Loucy (cell line): ENCODE data around the gene EXTL1.

ENCODE experiments used
- H2AFZ ChIP-seq: fragments of 200-600 bp; sonication (generic); 2 replicates; pipeline ENCODE4 v1.6.0; 2016; ENCODE audit warnings: antibody characterized with exemption, mild to moderate bottlenecking, low read length, moderate library complexity
- H3F3A ChIP-seq: fragments of 200-600 bp; 2 replicates; pipeline ENCODE4 v1.6.0; 2016; ENCODE audit warnings: antibody characterized with exemption, low read depth, mild to moderate bottlenecking
- H3K27me3 ChIP-seq: fragments of 200-600 bp; sonication (generic); 2 replicates; pipeline ENCODE4 v1.6.1; 2014; ENCODE audit warnings: low read length, mild to moderate bottlenecking; ENCODE audit not compliant: insufficient read depth, poor library complexity, severe bottlenecking
- H3K36me3 ChIP-seq: fragments of 200-600 bp; sonication (generic); 2 replicates; pipeline ENCODE4 v1.6.1; 2016; ENCODE audit warnings: low read length; ENCODE audit not compliant: insufficient read depth
- H3K4me1 ChIP-seq: fragments of 200-600 bp; sonication (generic); 2 replicates; pipeline ENCODE4 v1.5.1; 2014; ENCODE audit warnings: low read length, mild to moderate bottlenecking; ENCODE audit not compliant: insufficient read depth, poor library complexity, severe bottlenecking
- H3K4me2 ChIP-seq: fragments of 200-600 bp; sonication (generic); 2 replicates; pipeline ENCODE4 v1.6.0; 2014; ENCODE audit warnings: antibody characterized with exemption, low read length, low read depth, mild to moderate bottlenecking; ENCODE audit not compliant: poor library complexity, severe bottlenecking
- H3K4me3 ChIP-seq: fragments of 200-600 bp; sonication (generic); 2 replicates; pipeline ENCODE4 v1.5.1; 2014; ENCODE audit warnings: low read length, mild to moderate bottlenecking, mixed read lengths; ENCODE audit not compliant: poor library complexity, severe bottlenecking
- H3K79me2 ChIP-seq: fragments of 200-600 bp; sonication (generic); 2 replicates; pipeline ENCODE4 v1.6.1; 2014; ENCODE audit warnings: low read length; ENCODE audit not compliant: insufficient read depth
- H3K9ac ChIP-seq: fragments of 200-600 bp; sonication (generic); 2 replicates; pipeline ENCODE4 v1.6.0; 2014; ENCODE audit warnings: mild to moderate bottlenecking, low read depth, low read length, moderate library complexity; ENCODE audit not compliant: poor library complexity, severe bottlenecking
- H3K9me2 ChIP-seq: fragments of 200-600 bp; sonication (generic); replicated peaks from 2 replicates; pipeline ENCODE4 v1.6.1; 2016; ENCODE audit warnings: low read depth, low read length, mixed read lengths
- H3K9me3 ChIP-seq: fragments of 200-600 bp; sonication (generic); 2 replicates; pipeline ENCODE4 v1.6.1; 2014; ENCODE audit warnings: mild to moderate bottlenecking, antibody characterized with exemption, low read length, low read depth; ENCODE audit not compliant: insufficient read depth
- H4K20me1 ChIP-seq: fragments of 200-600 bp; sonication (generic); 2 replicates; pipeline ENCODE4 v1.6.0; 2014; ENCODE audit warnings: antibody characterized with exemption, low read length, mild to moderate bottlenecking; ENCODE audit not compliant: insufficient read depth, poor library complexity, severe bottlenecking
- CTCF ChIP-seq: fragments of 200-600 bp; sonication (generic); conservative IDR thresholded peaks from 2 replicates; pipeline ENCODE4 v1.5.1; 2014; ENCODE audit warnings: mild to moderate bottlenecking, antibody characterized with exemption, low read length
- EZH2phosphoT487 ChIP-seq: fragments of 200-600 bp; IDR thresholded peaks from 2 replicates; pipeline ENCODE4 v1.6.1; 2018; ENCODE audit warnings: antibody characterized with exemption, mild to moderate bottlenecking, moderate library complexity, borderline replicate concordance

Gene EXTL1

DNA sequence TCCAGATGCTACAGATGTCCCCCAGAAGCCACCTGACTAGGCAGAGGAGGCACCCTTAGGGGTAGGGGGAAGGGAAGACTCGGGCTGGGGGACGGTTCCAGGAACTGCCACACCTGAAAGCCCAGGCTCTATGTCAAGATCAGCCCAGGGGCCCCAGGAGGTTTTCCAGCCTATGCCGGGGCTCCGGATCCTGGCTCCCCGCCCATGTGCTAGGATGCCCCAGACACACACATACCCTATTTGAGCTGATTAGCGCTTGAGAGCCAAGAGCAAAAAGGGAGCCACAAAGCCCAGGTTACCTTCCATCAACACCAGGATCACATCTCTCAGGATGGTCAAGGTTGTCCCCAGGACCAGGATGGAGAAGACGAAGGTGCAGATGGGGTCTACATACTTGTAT lies 19.8 kb downstream of the EXTL1 start:
- Histone ChIP-seq H3F3A (no peaks in the 10 kb centered on the region), H3K4me2 (no peak overlapping the region), H3K36me3 (no peaks in the 10 kb centered on the region), H3K27me3 (no peaks in the 10 kb centered on the region), H3K9ac (no peak overlapping the region), H2AFZ (no peak overlapping the region), H3K9me3 (no peaks in the 10 kb centered on the region), H3K9me2 (no peaks in the 10 kb centered on the region), H3K79me2 (no peaks in the 10 kb centered on the region), H4K20me1 (no peaks in the 10 kb centered on the region), H3K4me1 (peaks cover 10% of the 10 kb centered on the region), H3K4me3 (no peak overlapping the region)
- TF ChIP-seq CTCF (no peak), EZH2phosphoT487 (no peak)

DNA sequence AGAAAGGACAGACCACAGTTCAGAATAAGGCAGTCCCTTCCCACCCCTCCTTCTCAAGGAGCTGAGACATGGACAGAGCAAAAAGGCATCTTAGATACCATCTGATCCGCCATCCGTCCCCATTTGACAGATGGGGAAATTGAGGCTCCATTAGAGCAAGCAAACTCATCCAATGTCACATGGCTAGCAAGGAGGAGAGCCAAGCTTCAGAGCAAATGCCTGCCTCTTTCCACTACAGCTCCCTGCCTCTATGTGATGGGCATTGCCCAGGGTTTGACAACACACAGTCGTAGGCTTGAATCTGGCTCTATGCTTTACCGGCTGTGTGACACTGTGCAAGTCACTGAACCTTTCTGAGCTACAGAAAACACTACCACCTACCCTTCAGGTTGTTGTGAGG lies 20.4 kb downstream of the EXTL1 start:
- Histone ChIP-seq H3K9me2 (no peaks in the 10 kb centered on the region), H4K20me1 (no peaks in the 10 kb centered on the region), H3K79me2 (no peaks in the 10 kb centered on the region), H3K27me3 (no peaks in the 10 kb centered on the region), H3K9ac (no peak overlapping the region), H3K4me2 (no peak overlapping the region), H3F3A (no peaks in the 10 kb centered on the region), H3K36me3 (no peaks in the 10 kb centered on the region), H3K4me1 (peaks cover 7% of the 10 kb centered on the region), H2AFZ (no peak overlapping the region), H3K4me3 (no peak overlapping the region), H3K9me3 (no peaks in the 10 kb centered on the region)
- TF ChIP-seq EZH2phosphoT487 (no peak), CTCF (no peak)

GRCh38 chr1:26043765-26044164 lies 22.2 kb downstream of the EXTL1 start:
- Histone ChIP-seq H3K4me3 (no peak overlapping the region), H3K9ac (no peak overlapping the region), H4K20me1 (no peaks in the 10 kb centered on the region), H3K9me3 (no peaks in the 10 kb centered on the region), H3F3A (no peaks in the 10 kb centered on the region), H3K27me3 (no peaks in the 10 kb centered on the region), H3K79me2 (no peaks in the 10 kb centered on the region), H3K4me1 (no peaks in the 10 kb centered on the region), H3K4me2 (no peak overlapping the region), H3K36me3 (no peaks in the 10 kb centered on the region), H3K9me2 (no peaks in the 10 kb centered on the region), H2AFZ (no peak overlapping the region)
- TF ChIP-seq CTCF, result no peak
- TF ChIP-seq EZH2phosphoT487, result no peak
